HG02870 (cell line): ENCODE data around the gene SPIB.

Experiments used
- ATAC-seq: cut with Tn5 transposase; IDR thresholded peaks from one replicate; pipeline ENCODE4 v1.9.1; 2021; ENCODE audit warnings: mild to moderate bottlenecking, moderate library complexity; ENCODE audit not compliant: unreplicated experiment

The SPIB gene

DNA sequence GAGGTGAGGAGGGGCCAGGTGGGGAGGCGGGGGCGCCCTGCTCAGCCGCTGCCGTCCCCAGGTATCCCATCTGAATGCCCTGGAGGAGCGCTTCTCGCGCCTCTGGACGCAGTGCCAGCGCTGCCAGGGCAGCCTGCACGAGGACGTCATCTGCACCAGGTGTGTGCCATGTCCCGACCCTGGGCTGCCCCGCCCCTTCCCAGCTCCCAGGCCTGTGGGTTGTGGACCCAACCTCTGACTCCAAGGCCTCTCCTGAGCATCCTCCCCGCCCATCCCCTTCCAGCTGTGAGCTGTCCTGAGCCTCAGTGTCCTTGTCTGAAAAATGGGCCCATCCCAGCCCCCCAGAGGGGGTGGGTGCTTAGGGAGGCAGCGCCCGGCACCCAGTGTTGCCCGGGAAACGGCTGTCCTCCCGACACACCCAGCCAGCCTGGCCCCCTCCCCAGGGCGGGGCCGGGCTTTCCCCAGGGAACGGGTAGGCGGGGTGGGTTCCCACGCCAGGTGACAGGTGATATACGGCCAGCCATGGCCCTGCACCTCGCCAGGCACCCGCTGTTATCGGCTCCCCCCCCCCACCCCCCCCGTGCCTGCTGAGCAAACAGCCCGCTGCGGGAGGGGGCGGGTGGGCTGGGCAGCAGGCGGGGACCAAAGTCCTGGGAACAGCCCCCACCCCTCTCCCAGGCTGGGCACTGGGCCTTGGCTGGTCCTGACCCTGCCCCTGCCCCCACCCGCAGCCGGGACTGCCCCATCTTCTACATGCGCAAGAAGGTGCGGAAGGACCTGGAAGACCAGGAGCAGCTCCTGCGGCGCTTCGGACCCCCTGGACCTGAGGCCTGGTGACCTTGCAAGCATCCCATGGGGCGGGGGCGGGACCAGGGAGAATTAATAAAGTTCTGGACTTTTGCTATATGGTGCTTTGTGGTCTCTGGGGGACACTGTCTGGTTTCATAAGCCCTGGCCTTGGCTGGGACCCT, 1.3 kb upstream of the SPIB start:
- ATAC-seq = no peak

- no peak for ATAC-seq
Measured at GRCh38 chr19:50419022-50419579, 363 bp downstream of the SPIB start.

GRCh38 chr19:50419580-50420035, 870 bp downstream of the SPIB start:
- ATAC-seq = no peak

DNA sequence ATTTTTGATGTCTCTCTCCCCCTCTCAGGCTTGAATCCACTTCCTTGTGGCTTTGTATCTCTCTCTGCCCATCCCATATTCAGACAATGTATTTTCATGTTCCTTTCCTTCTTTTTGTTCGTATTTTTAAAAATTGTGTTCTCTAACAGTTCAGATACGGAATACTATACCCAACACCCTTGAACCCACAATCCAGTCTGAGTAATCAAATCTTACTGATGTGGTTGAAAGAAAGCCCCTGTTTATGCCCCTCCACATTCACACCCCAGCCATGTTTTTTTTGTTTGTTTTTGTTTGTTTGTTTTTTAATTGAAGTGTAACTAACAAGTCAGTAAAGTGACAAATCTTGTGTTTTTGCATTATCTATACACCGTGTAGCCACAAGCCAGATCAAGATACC, 1.4 kb downstream of the SPIB start:
- ATAC-seq = no peak

DNA sequence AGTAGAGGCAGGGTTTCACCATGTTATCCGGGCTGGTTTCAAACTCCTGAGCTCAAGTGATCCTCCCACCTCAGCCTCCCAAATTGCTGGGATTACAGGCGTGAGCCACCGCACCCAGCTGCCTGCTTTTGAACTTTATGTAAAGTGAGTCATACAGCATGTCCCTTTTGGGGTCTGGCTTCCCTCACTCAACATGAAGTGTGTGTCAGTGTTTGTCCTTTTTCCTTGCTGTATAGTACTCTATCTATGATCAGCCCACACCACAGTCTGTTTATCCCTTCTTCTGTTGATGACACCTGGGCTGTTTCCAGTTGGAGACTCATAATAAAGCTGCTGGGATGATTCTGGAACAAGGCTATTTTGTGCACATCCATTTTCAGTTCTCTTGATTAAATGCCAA, 2.1 kb downstream of the SPIB start:
- ATAC-seq = no peak

- no peak for ATAC-seq
Measured at GRCh38 chr19:50422397-50423278, 3.9 kb downstream of the SPIB start.

GRCh38 chr19:50423279-50424113, 4.8 kb downstream of the SPIB start:
- no peak for ATAC-seq

- no peak for ATAC-seq
Measured at GRCh38 chr19:50425581-50425980, 6.8 kb downstream of the SPIB start.

DNA sequence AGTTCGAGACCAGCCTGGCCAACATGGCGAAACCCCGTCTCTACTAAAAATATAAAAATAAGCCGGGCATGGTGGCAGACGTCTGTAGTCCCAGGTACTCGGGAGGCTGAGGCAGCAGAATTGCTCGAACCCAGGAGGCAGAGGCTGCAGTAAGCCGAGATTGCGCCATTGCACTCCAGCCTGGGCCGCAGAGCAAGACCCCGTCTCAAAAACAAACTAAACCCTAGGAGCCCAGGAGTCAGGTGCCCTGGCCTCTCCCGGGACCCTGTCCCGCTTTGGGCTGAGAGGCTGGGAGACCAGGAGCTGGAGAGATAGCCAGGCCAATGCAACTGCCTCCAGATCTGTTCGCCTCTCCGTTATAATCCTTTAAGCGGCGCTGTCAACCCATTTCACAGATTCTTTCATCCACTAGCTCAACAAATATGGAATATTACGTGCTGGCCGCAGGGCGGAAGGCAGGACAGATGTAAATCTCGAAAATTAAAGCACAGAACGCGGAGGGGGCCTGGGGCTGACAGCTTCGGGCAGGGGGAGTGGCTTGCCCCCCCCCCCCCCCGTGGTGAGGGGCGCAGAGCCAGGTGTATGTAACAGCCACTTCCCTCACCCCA, 8.7 kb downstream of the SPIB start:
- ATAC-seq = no peak

DNA sequence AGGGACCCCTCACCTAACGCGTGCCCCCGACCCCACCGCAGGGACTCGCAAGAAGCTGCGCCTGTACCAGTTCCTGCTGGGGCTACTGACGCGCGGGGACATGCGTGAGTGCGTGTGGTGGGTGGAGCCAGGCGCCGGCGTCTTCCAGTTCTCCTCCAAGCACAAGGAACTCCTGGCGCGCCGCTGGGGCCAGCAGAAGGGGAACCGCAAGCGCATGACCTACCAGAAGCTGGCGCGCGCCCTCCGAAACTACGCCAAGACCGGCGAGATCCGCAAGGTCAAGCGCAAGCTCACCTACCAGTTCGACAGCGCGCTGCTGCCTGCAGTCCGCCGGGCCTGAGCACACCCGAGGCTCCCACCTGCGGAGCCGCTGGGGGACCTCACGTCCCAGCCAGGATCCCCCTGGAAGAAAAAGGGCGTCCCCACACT, 9.3 kb downstream of the SPIB start:
- ATAC-seq = no peak

GRCh38 chr19:50428772-50429463, 10.2 kb downstream of the SPIB start:
- no peak for ATAC-seq

GRCh38 chr19:50430888-50431342, 12.2 kb downstream of the SPIB start:
- no peak for ATAC-seq

GRCh38 chr19:50431343-50432220, 12.8 kb downstream of the SPIB start:
- ATAC-seq = peak; percentile 81

DNA sequence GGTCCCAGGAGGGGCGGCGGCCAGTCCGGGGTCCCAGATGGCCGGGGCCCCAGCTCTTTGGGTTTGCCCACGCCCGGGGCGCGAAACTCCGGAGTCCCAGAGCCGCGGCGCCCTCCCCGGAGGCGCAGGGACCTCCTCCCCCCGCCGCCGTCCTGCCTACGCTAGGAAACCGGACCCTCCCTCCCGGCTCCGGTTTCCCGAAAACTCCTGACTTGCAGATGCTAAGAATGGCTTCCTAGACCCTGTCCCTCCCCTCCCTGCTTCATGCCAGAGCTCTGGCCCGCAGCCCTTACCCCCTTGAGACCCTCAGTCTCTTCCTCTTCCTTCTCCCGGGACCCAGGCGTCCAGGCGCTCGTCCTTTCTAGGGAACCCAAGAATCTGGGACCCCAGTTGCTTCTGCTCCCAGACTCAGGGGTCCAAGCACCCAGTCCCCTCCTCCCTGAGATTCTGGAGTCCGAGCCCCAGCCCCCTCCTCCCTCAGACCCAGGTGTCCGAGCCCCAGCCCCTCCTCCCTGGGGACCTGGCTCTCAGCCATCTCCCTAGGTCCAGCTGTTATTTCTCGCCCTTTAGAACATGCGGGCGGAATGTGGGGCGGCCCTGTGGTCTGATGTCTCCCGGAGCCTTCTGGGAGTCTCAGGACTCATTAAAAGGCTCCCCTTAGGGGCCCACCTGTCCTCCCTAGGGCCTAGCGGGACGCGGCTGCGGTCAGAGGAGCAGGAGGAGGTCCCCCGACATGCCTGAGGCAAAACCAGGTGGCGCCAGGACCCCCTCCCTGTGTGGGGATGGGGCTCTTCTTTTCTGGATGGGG, 13.7 kb downstream of the SPIB start, which contains the start of gene MYBPC2:
MYBPC2 (plus strand) TSS at position 672 of the 808 bp plus-strand sequence; CDS start at position 734, 62 bp downstream.
- no peak for ATAC-seq

- ATAC-seq = no peak
Measured at GRCh38 chr19:50433201-50434180, 14.8 kb downstream of the SPIB start.

DNA sequence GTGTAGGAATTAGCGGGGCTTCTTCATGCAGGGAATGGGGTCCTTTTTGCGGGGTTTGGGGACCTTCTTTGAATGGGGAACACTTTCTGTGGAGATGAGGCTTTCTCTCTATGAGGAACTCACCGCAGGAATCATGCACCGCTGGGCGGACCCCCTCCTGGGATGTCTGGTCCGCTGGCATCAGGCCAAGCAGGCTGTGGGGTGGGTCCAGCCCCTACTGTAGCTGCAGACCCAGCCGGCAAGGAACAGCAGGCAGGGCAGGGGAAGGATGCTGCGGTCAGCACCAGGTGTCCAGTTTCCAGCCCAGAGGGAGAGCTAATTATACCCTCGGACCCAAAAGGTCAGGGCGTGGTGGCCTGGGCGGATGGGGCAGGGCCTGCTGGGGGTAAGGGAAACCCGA, 15.8 kb downstream of the SPIB start:
- ATAC-seq = no peak
